ENCODE data around the gene GPR158.

The GPR158 gene

GRCh38 chr10:25582961-25583360 is 408.2 kb downstream of the GPR158 start:
- intact Hi-C loops (cut with micrococcal nuclease): no loop called here
- Mint-ChIP-seq H3K27me3 (no peaks in the 10 kb centered on the region), H3K36me3 (ENCODE audit: low read depth) (no peaks in the 10 kb centered on the region), H3K9me3 (peaks cover 40% of the 10 kb centered on the region), H3K4me1 (ENCODE audit: low read depth) (no peaks in the 10 kb centered on the region), H3K27ac (no peak overlapping the region), H3K4me3 (no peak overlapping the region)

- H3K36me3 Mint-ChIP-seq (ENCODE audit: low read depth): no peaks in the 10 kb centered on the region
- intact Hi-C loops (cut with micrococcal nuclease): no loop called here
- no peaks in the 10 kb centered on the region for H3K4me1 Mint-ChIP-seq (ENCODE audit: low read depth)
- peaks cover 22% of the 10 kb centered on the region for H3K9me3 Mint-ChIP-seq
- no peak overlapping the region for H3K4me3 Mint-ChIP-seq
- H3K27ac Mint-ChIP-seq: no peak overlapping the region
- H3K27me3 Mint-ChIP-seq: no peaks in the 10 kb centered on the region
Measured at GRCh38 chr10:25600651-25601050, 425.9 kb downstream of the GPR158 start.

- H3K4me3 Mint-ChIP-seq: no peak overlapping the region
- no peaks in the 10 kb centered on the region for H3K4me1 Mint-ChIP-seq (ENCODE audit: low read depth)
- no peak overlapping the region for H3K27ac Mint-ChIP-seq
- H3K27me3 Mint-ChIP-seq: no peaks in the 10 kb centered on the region
- no peaks in the 10 kb centered on the region for H3K36me3 Mint-ChIP-seq (ENCODE audit: low read depth)
- H3K9me3 Mint-ChIP-seq: no peaks in the 10 kb centered on the region
- intact Hi-C loops (cut with micrococcal nuclease): no loop called here
Measured at GRCh38 chr10:25604591-25604990, 429.8 kb downstream of the GPR158 start.

- H3K4me1 Mint-ChIP-seq (ENCODE audit: low read depth): no peaks in the 10 kb centered on the region
- no peaks in the 10 kb centered on the region for H3K36me3 Mint-ChIP-seq (ENCODE audit: low read depth)
- intact Hi-C loops (cut with micrococcal nuclease): no loop called here
- H3K27me3 Mint-ChIP-seq: no peaks in the 10 kb centered on the region
- no peak overlapping the region for H3K4me3 Mint-ChIP-seq
- H3K9me3 Mint-ChIP-seq: peaks cover 26% of the 10 kb centered on the region
- H3K27ac Mint-ChIP-seq: no peak overlapping the region
Measured at GRCh38 chr10:25614652-25615051, 439.9 kb downstream of the GPR158 start.

GRCh38 chr10:25615926-25616325 is 441.1 kb downstream of the GPR158 start:
- H3K4me3 Mint-ChIP-seq: no peak overlapping the region
- H3K36me3 Mint-ChIP-seq (ENCODE audit: low read depth): no peaks in the 10 kb centered on the region
- no peaks in the 10 kb centered on the region for H3K27me3 Mint-ChIP-seq
- peaks cover 37% of the 10 kb centered on the region for H3K9me3 Mint-ChIP-seq
- H3K27ac Mint-ChIP-seq: no peak overlapping the region
- H3K4me1 Mint-ChIP-seq (ENCODE audit: low read depth): no peaks in the 10 kb centered on the region
- intact Hi-C loops (cut with micrococcal nuclease): no loop called here

- intact Hi-C loops (cut with micrococcal nuclease): no loop called here
- no peaks in the 10 kb centered on the region for H3K27me3 Mint-ChIP-seq
- no peak overlapping the region for H3K27ac Mint-ChIP-seq
- H3K4me3 Mint-ChIP-seq: no peak overlapping the region
- H3K4me1 Mint-ChIP-seq (ENCODE audit: low read depth): no peaks in the 10 kb centered on the region
- H3K9me3 Mint-ChIP-seq: peaks cover 38% of the 10 kb centered on the region
- no peaks in the 10 kb centered on the region for H3K36me3 Mint-ChIP-seq (ENCODE audit: low read depth)
Measured at GRCh38 chr10:25616903-25617592, 442.2 kb downstream of the GPR158 start.

- Mint-ChIP-seq H3K27me3 (no peaks in the 10 kb centered on the region), H3K9me3 (peaks cover 4% of the 10 kb centered on the region), H3K36me3 (ENCODE audit: low read depth) (no peaks in the 10 kb centered on the region), H3K4me3 (no peak overlapping the region), H3K27ac (no peak overlapping the region), H3K4me1 (ENCODE audit: low read depth) (no peaks in the 10 kb centered on the region)
- intact Hi-C loops (cut with micrococcal nuclease): no loop called here
Measured at GRCh38 chr10:25627606-25628005, 452.8 kb downstream of the GPR158 start.

- no peaks in the 10 kb centered on the region for H3K4me1 Mint-ChIP-seq (ENCODE audit: low read depth)
- no peak overlapping the region for H3K4me3 Mint-ChIP-seq
- H3K27me3 Mint-ChIP-seq: no peaks in the 10 kb centered on the region
- no peaks in the 10 kb centered on the region for H3K9me3 Mint-ChIP-seq
- H3K36me3 Mint-ChIP-seq (ENCODE audit: low read depth): no peaks in the 10 kb centered on the region
- intact Hi-C loops (cut with micrococcal nuclease): no loop called here
- H3K27ac Mint-ChIP-seq: no peak overlapping the region
Measured at GRCh38 chr10:25629333-25629732, 454.5 kb downstream of the GPR158 start.

GRCh38 chr10:25631471-25631870 is 456.7 kb downstream of the GPR158 start:
- Mint-ChIP-seq H3K9me3 (no peaks in the 10 kb centered on the region), H3K4me3 (no peak overlapping the region)
- intact Hi-C loops (cut with micrococcal nuclease): no loop called here

GRCh38 chr10:25632802-25633201 is 458.0 kb downstream of the GPR158 start:
- Mint-ChIP-seq H3K4me1 (ENCODE audit: low read depth) (no peaks in the 10 kb centered on the region), H3K36me3 (ENCODE audit: low read depth) (no peaks in the 10 kb centered on the region), H3K9me3 (no peaks in the 10 kb centered on the region), H3K27me3 (no peaks in the 10 kb centered on the region), H3K4me3 (no peak overlapping the region), H3K27ac (no peak overlapping the region)
- intact Hi-C loops (cut with micrococcal nuclease): no loop called here

More at GRCh38 chr10:25631471-25631870, 456.7 kb downstream of the GPR158 start:
- no peak overlapping the region for H3K27ac Mint-ChIP-seq
- no peaks in the 10 kb centered on the region for H3K36me3 Mint-ChIP-seq (ENCODE audit: low read depth)
- no peaks in the 10 kb centered on the region for H3K4me1 Mint-ChIP-seq (ENCODE audit: low read depth)
- no peaks in the 10 kb centered on the region for H3K27me3 Mint-ChIP-seq

- Mint-ChIP-seq H3K27me3 (no peaks in the 10 kb centered on the region), H3K9me3 (no peaks in the 10 kb centered on the region), H3K4me1 (ENCODE audit: low read depth) (no peaks in the 10 kb centered on the region), H3K27ac (no peak overlapping the region), H3K4me3 (no peak overlapping the region), H3K36me3 (ENCODE audit: low read depth) (no peaks in the 10 kb centered on the region)
- intact Hi-C loops (cut with micrococcal nuclease): no loop called here
Measured at GRCh38 chr10:25633542-25633941, 458.7 kb downstream of the GPR158 start.

GRCh38 chr10:25639646-25640045 is 464.8 kb downstream of the GPR158 start:
- no peaks in the 10 kb centered on the region for H3K27me3 Mint-ChIP-seq
- no peak overlapping the region for H3K4me3 Mint-ChIP-seq
- intact Hi-C loops (cut with micrococcal nuclease): no loop called here
- H3K27ac Mint-ChIP-seq: no peak overlapping the region
- no peaks in the 10 kb centered on the region for H3K9me3 Mint-ChIP-seq
- no peaks in the 10 kb centered on the region for H3K4me1 Mint-ChIP-seq (ENCODE audit: low read depth)
- H3K36me3 Mint-ChIP-seq (ENCODE audit: low read depth): no peaks in the 10 kb centered on the region

- Mint-ChIP-seq H3K27ac (no peak overlapping the region), H3K36me3 (ENCODE audit: low read depth) (no peaks in the 10 kb centered on the region), H3K27me3 (no peaks in the 10 kb centered on the region), H3K9me3 (no peaks in the 10 kb centered on the region), H3K4me3 (no peak overlapping the region), H3K4me1 (ENCODE audit: low read depth) (no peaks in the 10 kb centered on the region)
- intact Hi-C loops (cut with micrococcal nuclease): no loop called here
Measured at GRCh38 chr10:25641595-25641994, 466.8 kb downstream of the GPR158 start.

- Mint-ChIP-seq H3K27ac (no peak overlapping the region), H3K9me3 (no peaks in the 10 kb centered on the region), H3K27me3 (no peaks in the 10 kb centered on the region), H3K4me3 (no peak overlapping the region), H3K36me3 (ENCODE audit: low read depth) (no peaks in the 10 kb centered on the region), H3K4me1 (ENCODE audit: low read depth) (no peaks in the 10 kb centered on the region)
- intact Hi-C loops (cut with micrococcal nuclease): no loop called here
Measured at GRCh38 chr10:25642721-25643120, 467.9 kb downstream of the GPR158 start.

GRCh38 chr10:25646371-25646770 is 471.6 kb downstream of the GPR158 start:
- no peaks in the 10 kb centered on the region for H3K9me3 Mint-ChIP-seq
- H3K27me3 Mint-ChIP-seq: no peaks in the 10 kb centered on the region
- no peaks in the 10 kb centered on the region for H3K36me3 Mint-ChIP-seq (ENCODE audit: low read depth)
- no peak overlapping the region for H3K4me3 Mint-ChIP-seq
- intact Hi-C loops (cut with micrococcal nuclease): no loop called here
- H3K4me1 Mint-ChIP-seq (ENCODE audit: low read depth): no peaks in the 10 kb centered on the region
- H3K27ac Mint-ChIP-seq: no peak overlapping the region
